Activated CD8-positive, alpha-beta T cell treated with anti-CD3 and anti-CD28 coated beads for 36 hours (primary cell): Measurements from ENCODE around the gene DBNL. TPM values are rescaled to one million over a fixed set of nuclear protein-coding genes. Genes with fewer than 3 reads are reported as not detected.

Source experiments
- ATAC-seq: fragments of 200-7000 bp; cut with Tn5 transposase; one replicate; pipeline ENCODE4 v1.10.0; 2021; ENCODE audit warnings: mild to moderate bottlenecking, moderate library complexity
- CTCF ChIA-PET: fragments of 350-600 bp; sonication (Branson Sonifier 250); formaldehyde crosslinking; loops from one replicate; lab custom pipeline; 2021; ENCODE audit warnings: antibody characterized with exemption; lab: Charles Lee
- POLR2A ChIA-PET: fragments of 350-600 bp; sonication (Branson Sonifier 250); formaldehyde crosslinking; loops from one replicate; lab custom pipeline; 2021; ENCODE audit warnings: antibody characterized with exemption; lab: Charles Lee
- DNase-seq: peaks from one replicate; pipeline ENCODE4 v3.0.0-alpha.2; 2020
- H3K27ac Mint-ChIP-seq: one replicate; pipeline ENCODE4 v1.8.0; 2021; ENCODE audit warnings: mild to moderate bottlenecking, mixed read lengths
- H3K27me3 Mint-ChIP-seq: one replicate; pipeline ENCODE4 v1.8.0; 2021; ENCODE audit warnings: mixed read lengths
- H3K36me3 Mint-ChIP-seq: one replicate; pipeline ENCODE4 v1.8.0; 2021; ENCODE audit warnings: low read depth, mixed read lengths
- H3K4me1 Mint-ChIP-seq: one replicate; pipeline ENCODE4 v1.8.0; 2021; ENCODE audit warnings: low read depth, mixed read lengths
- H3K4me3 Mint-ChIP-seq: one replicate; pipeline ENCODE4 v1.8.0; 2021; ENCODE audit warnings: mild to moderate bottlenecking, moderate library complexity, mixed read lengths
- H3K9me3 Mint-ChIP-seq: one replicate; pipeline ENCODE4 v1.8.0; 2021; ENCODE audit warnings: mixed read lengths
- CTCF ChIP-seq: fragments of 200-600 bp; IDR thresholded peaks from one replicate; pipeline ENCODE4 v1.8.0; 2022; ENCODE audit warnings: antibody characterized with exemption, mild to moderate bottlenecking
- intact Hi-C: fragments of 100-400 bp; cut with micrococcal nuclease; formaldehyde crosslinking; loops from one replicate; pipeline ENCODE4 v1.10.0; 2022
- total RNA-seq, 2 experiments: library from RNA; stranded (reverse); gene quantifications; one replicate each; pipeline ENCODE4 v1.2.3, GENCODE V29; 2021

DBNL gene
- total RNA-seq, 2 experiments from 2014 or later = 108 to 110 TPM

- Mint-ChIP-seq H3K36me3 (peaks cover 64% of the 10 kb centered on the region), H3K27me3 (no peaks in the 10 kb centered on the region), H3K9me3 (no peaks in the 10 kb centered on the region), H3K4me3 (no peak overlapping the region), H3K4me1 (peaks cover 72% of the 10 kb centered on the region), H3K27ac (peak overlapping the region; percentile 68)
- no peak for ATAC-seq
- intact Hi-C loops = no loop called here
- POLR2A ChIA-PET = interaction anchor here (0.7 to 5.7 kb wide), 3 partner anchors 8 to 153 kb away, joined by 3 to 54 read pairs (median 9); partner anchors contain the start of gene PGAM2
- CTCF ChIA-PET = interaction anchor here (1.3 kb wide), 1 partner anchor 13 kb away, joined by 3 read pairs; no protein-coding TSS in a partner anchor
- no peak for DNase-seq
- TF ChIP-seq CTCF = no peak
Measured at GRCh38 chr7:44048031-44048795, 3.7 kb downstream of the DBNL start.

GRCh38 chr7:44050121-44050914, 5.8 kb downstream of the DBNL start:
- Mint-ChIP-seq H3K27me3 (no peaks in the 10 kb centered on the region), H3K9me3 (no peaks in the 10 kb centered on the region), H3K4me3 (no peak overlapping the region), H3K27ac (peak overlapping the region; percentile 57), H3K4me1 (peaks cover 68% of the 10 kb centered on the region), H3K36me3 (peaks cover 66% of the 10 kb centered on the region)
- no peak for TF ChIP-seq CTCF
- ATAC-seq (no peak), DNase-seq (no peak)
- ChIA-PET POLR2A (interaction anchor here (0.8 to 2.2 kb wide), 3 partner anchors 12 to 16 kb away, joined by 3 to 14 read pairs (median 8); partner anchors contain the start of gene PGAM2), CTCF (no interaction called here)
- intact Hi-C loops = no loop called here

GRCh38 chr7:44050915-44051560, 6.5 kb downstream of the DBNL start:
- peak overlapping the region; percentile 57 for H3K27ac Mint-ChIP-seq
- no peak for DNase-seq
- intact Hi-C loops = no loop called here
- ATAC-seq = no peak
- H3K27me3 Mint-ChIP-seq = no peaks in the 10 kb centered on the region
- ChIA-PET POLR2A (interaction anchor here (0.9 to 2.2 kb wide), 5 partner anchors 11 to 29 kb away, joined by 3 to 14 read pairs (median 6); partner anchors contain the start of gene PGAM2), CTCF (interaction anchor here (1.0 to 1.1 kb wide), 2 partner anchors 10 to 20 kb away, joined by 3 to 4 read pairs; no protein-coding TSS in a partner anchor)
- no peak overlapping the region for H3K4me3 Mint-ChIP-seq
- H3K36me3 Mint-ChIP-seq = peaks cover 60% of the 10 kb centered on the region
- no peak for TF ChIP-seq CTCF
- H3K9me3 Mint-ChIP-seq = no peaks in the 10 kb centered on the region
- H3K4me1 Mint-ChIP-seq = peaks cover 62% of the 10 kb centered on the region

GRCh38 chr7:44051611-44052220, 7.2 kb downstream of the DBNL start:
- H3K36me3 Mint-ChIP-seq = peaks cover 53% of the 10 kb centered on the region
- ATAC-seq = no peak

More at GRCh38 chr7:44051611-44052220, 7.2 kb downstream of the DBNL start:
- Mint-ChIP-seq H3K27ac (peak overlapping the region; percentile 57), H3K27me3 (no peaks in the 10 kb centered on the region), H3K9me3 (no peaks in the 10 kb centered on the region), H3K4me1 (peaks cover 57% of the 10 kb centered on the region), H3K4me3 (no peak overlapping the region)
- DNase-seq = no peak
- intact Hi-C loops = no loop called here
- ChIA-PET POLR2A (interaction anchor here (0.8 to 2.2 kb wide), 5 partner anchors 10 to 29 kb away, joined by 3 to 8 read pairs (median 5); partner anchors contain the start of gene PGAM2), CTCF (interaction anchor here (0.8 to 1.1 kb wide), 3 partner anchors 9 to 19 kb away, joined by 3 to 4 read pairs (median 3); no protein-coding TSS in a partner anchor)
- TF ChIP-seq CTCF = no peak
